HCT116 (cell line): Measurements from ENCODE around the gene CHP2.

Experiments
- EZH2 ChIP-seq: fragments of 200-600 bp; sonication (generic); IDR thresholded peaks from 2 replicates; pipeline ENCODE4 v1.6.1; 2017; ENCODE audit warnings: antibody characterized with exemption, mixed run types
- POLR2A ChIP-seq: IDR thresholded peaks from 2 replicates; pipeline ENCODE4 v1.7.0; 2011; ENCODE audit warnings: borderline replicate concordance; ENCODE audit not compliant: insufficient read depth, insufficient read length; ENCODE audit errors: extremely low read depth

- TF ChIP-seq POLR2A (no peak), EZH2 (no peak)
Observed at GRCh38 chr16:23705517-23705902, 49.3 kb upstream of the CHP2 start.
